Measurements from ENCODE around the gene BRPF3. TPM values are rescaled to one million over a fixed set of nuclear protein-coding genes. Genes with fewer than 3 reads are reported as not detected.
"Not testable (repeated sequence)": the region's sequence is repeated elsewhere in the genome, so short reads cannot be mapped to it uniquely, and the experiment has no call there.

The BRPF3 gene
- total RNA-seq, 2 experiments from 2014 or later: 15.1 to 20.9 TPM

- Mint-ChIP-seq H3K9me3 (no peaks in the 10 kb centered on the region), H3K27ac (no peak overlapping the region), H3K4me3 (no peak overlapping the region), H3K36me3 (ENCODE audit: low read depth) (peaks cover 59% of the 10 kb centered on the region), H3K4me1 (ENCODE audit: low read depth) (peaks cover 5% of the 10 kb centered on the region), H3K27me3 (no peaks in the 10 kb centered on the region)
- intact Hi-C loops (cut with micrococcal nuclease): no loop called here
- POLR2A ChIA-PET: interaction anchor here (1.1 to 1.3 kb wide), 2 partner anchors 12 to 15 kb away, joined by 3 to 4 read pairs; no protein-coding TSS in a partner anchor
- CTCF ChIA-PET: interaction anchor here (0.6 kb wide), 1 partner anchor 15 kb away, joined by 3 read pairs; no protein-coding TSS in a partner anchor
- DNase-seq: no peak
- ATAC-seq: no peak
- TF ChIP-seq, protein P1, sequence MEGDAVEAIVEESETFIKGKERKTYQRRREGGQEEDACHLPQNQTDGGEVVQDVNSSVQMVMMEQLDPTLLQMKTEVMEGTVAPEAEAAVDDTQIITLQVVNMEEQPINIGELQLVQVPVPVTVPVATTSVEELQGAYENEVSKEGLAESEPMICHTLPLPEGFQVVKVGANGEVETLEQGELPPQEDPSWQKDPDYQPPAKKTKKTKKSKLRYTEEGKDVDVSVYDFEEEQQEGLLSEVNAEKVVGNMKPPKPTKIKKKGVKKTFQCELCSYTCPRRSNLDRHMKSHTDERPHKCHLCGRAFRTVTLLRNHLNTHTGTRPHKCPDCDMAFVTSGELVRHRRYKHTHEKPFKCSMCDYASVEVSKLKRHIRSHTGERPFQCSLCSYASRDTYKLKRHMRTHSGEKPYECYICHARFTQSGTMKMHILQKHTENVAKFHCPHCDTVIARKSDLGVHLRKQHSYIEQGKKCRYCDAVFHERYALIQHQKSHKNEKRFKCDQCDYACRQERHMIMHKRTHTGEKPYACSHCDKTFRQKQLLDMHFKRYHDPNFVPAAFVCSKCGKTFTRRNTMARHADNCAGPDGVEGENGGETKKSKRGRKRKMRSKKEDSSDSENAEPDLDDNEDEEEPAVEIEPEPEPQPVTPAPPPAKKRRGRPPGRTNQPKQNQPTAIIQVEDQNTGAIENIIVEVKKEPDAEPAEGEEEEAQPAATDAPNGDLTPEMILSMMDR (IDR thresholded peaks at IDR 0.05): no peak
Measured at GRCh38 chr6:36210182-36210581, 13.6 kb downstream of the BRPF3 start.

DNA sequence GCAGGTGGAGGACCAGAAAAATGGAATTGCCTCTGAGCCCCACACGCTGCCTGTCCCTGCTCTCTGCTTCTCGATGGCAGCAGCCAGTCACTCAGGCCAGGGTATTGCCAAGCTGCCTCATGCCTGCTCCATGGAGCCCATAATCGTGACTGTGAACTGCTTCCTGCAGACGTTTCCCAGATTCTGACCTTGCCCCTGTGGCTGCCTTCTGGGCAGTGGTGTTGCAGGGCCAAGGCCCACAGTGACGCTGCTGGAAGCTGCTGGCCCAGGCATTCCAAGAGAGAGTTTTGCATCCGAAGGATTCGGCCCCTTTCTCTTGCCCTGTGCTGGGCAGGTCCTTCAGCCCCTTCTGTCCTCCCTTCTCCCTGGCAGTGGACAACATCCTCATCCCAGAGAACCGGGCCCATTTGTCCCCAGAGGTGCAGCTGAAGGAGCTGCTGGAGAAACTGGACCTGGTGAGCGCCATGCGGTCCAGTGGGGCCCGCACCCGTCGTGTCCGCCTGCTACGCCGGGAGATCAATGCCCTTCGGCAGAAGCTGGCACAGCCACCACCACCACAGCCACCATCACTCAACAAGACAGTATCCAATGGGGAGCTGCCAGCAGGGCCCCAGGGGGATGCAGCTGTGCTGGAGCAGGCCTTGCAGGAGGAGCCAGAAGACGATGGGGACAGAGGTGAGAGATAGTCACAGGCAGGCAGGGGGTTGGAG, 14.5 kb downstream of the BRPF3 start:
- H3K4me1 Mint-ChIP-seq (ENCODE audit: low read depth): no peaks in the 10 kb centered on the region
- intact Hi-C loops (cut with micrococcal nuclease): no loop called here
- POLR2A ChIA-PET: no interaction called here
- H3K9me3 Mint-ChIP-seq: no peaks in the 10 kb centered on the region
- H3K27me3 Mint-ChIP-seq: no peaks in the 10 kb centered on the region
- ATAC-seq: no peak
- CTCF ChIA-PET: no interaction called here
- DNase-seq: no peak
- no peak overlapping the region for H3K27ac Mint-ChIP-seq
- H3K4me3 Mint-ChIP-seq: no peak overlapping the region
- peaks cover 54% of the 10 kb centered on the region for H3K36me3 Mint-ChIP-seq (ENCODE audit: low read depth)
- TF ChIP-seq, protein P1 (IDR thresholded peaks at IDR 0.05): no peak

- Mint-ChIP-seq H3K36me3 (ENCODE audit: low read depth) (peaks cover 29% of the 10 kb centered on the region), H3K9me3 (no peaks in the 10 kb centered on the region), H3K4me1 (ENCODE audit: low read depth) (no peaks in the 10 kb centered on the region), H3K27ac (no peak overlapping the region), H3K27me3 (no peaks in the 10 kb centered on the region), H3K4me3 (no peak overlapping the region)
- ChIA-PET CTCF (no interaction called here), POLR2A (interaction anchor here (0.9 to 1.7 kb wide), 2 partner anchors 10 to 11 kb away, joined by 3 to 7 read pairs; no protein-coding TSS in a partner anchor)
- no peak for DNase-seq
- ATAC-seq: no peak
- TF ChIP-seq, protein P1 (IDR thresholded peaks at IDR 0.05): no peak
- intact Hi-C loops (cut with micrococcal nuclease): no loop called here
Measured at GRCh38 chr6:36216559-36216958, 20.0 kb downstream of the BRPF3 start.

DNA sequence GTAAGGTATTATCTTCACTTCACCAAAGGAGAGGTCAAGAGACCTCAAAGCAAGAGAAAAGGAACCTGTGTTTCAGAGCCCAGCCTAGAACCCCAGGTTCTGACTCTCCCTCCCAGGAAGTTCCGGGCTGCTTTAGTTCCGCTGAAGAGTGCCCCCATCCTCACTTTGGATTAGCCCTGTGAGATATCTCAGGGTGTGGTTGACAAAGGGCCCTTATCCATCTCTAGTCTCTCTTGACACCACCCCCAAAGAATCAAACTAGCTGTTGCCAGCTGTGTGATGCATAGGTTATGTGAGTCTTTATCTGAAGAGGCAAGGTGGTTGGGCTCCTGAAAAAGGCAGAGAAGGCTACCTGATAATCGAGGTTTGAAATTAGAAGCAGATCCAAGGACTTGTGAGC, 20.6 kb downstream of the BRPF3 start:
- no peaks in the 10 kb centered on the region for H3K27me3 Mint-ChIP-seq

DNA sequence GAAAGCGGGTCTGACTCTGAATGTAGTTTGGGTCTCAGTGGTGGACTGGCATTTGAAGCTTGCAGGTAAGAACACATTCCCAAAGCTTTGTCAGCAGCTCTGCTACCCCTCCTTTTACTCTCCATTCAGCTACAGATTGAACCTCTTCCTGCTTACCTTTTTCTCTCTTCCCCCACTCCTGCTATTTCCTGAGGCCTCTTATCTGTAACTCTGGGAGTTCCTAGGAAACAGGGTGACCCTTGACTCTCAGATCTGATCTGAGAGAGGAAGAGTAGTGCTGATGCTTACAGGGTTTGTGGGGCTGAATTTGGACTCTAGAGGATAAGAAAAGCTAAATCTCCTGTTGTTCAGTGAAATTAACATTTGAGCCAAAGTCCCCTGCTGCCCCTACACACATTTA, 21.4 kb downstream of the BRPF3 start:
- Mint-ChIP-seq H3K4me3 (no peak overlapping the region), H3K36me3 (ENCODE audit: low read depth) (peaks cover 25% of the 10 kb centered on the region), H3K4me1 (ENCODE audit: low read depth) (no peaks in the 10 kb centered on the region), H3K27ac (no peak overlapping the region), H3K9me3 (no peaks in the 10 kb centered on the region), H3K27me3 (no peaks in the 10 kb centered on the region)
- intact Hi-C loops (cut with micrococcal nuclease): no loop called here
- ATAC-seq (no peak), DNase-seq (no peak)
- POLR2A ChIA-PET: interaction anchor here (0.9 kb wide), 1 partner anchor 9 kb away, joined by 3 read pairs; no protein-coding TSS in a partner anchor
- CTCF ChIA-PET: interaction anchor here (1.0 kb wide), 1 partner anchor 123 kb away, joined by 3 read pairs; no protein-coding TSS in a partner anchor
- TF ChIP-seq, protein P1 (IDR thresholded peaks at IDR 0.05): no peak

More for the DNA sequence above, 20.6 kb downstream of the BRPF3 start:
- no peaks in the 10 kb centered on the region for H3K9me3 Mint-ChIP-seq
- ChIA-PET POLR2A (interaction anchor here (0.9 kb wide), 1 partner anchor 10 kb away, joined by 3 read pairs; no protein-coding TSS in a partner anchor), CTCF (no interaction called here)
- no peak overlapping the region for H3K4me3 Mint-ChIP-seq
- DNase-seq (no peak), ATAC-seq (no peak)
- H3K27ac Mint-ChIP-seq: no peak overlapping the region
- TF ChIP-seq, protein P1 (IDR thresholded peaks at IDR 0.05): no peak
- no peaks in the 10 kb centered on the region for H3K4me1 Mint-ChIP-seq (ENCODE audit: low read depth)
- H3K36me3 Mint-ChIP-seq (ENCODE audit: low read depth): peaks cover 26% of the 10 kb centered on the region
- intact Hi-C loops (cut with micrococcal nuclease): no loop called here

- DNase-seq; H3K4me1 Mint-ChIP-seq (ENCODE audit: low read depth); POLR2A ChIA-PET; intact Hi-C loops (cut with micrococcal nuclease); ATAC-seq; H3K27ac Mint-ChIP-seq; H3K4me3 Mint-ChIP-seq; H3K27me3 Mint-ChIP-seq; H3K9me3 Mint-ChIP-seq: not testable (repeated sequence)
- H3K36me3 Mint-ChIP-seq (ENCODE audit: low read depth): peaks cover 27% of the 10 kb centered on the region
- CTCF ChIA-PET: interaction anchor here (1.0 kb wide), 1 partner anchor 124 kb away, joined by 3 read pairs; no protein-coding TSS in a partner anchor
Measured at GRCh38 chr6:36218516-36218915, 22.0 kb downstream of the BRPF3 start.

Measured in activated CD8-positive, alpha-beta T cell treated with anti-CD3 and anti-CD28 coated beads for 36 hours (primary cell).